Esophagus muscularis mucosa (tissue), 4 donors: ENCODE measurements around the gene GRID1. TPM values are rescaled to one million over a fixed set of nuclear protein-coding genes. Genes with fewer than 3 reads are reported as not detected.

ENCODE experiments used
- DNase-seq: peaks from one replicate; pipeline ENCODE4 v3.0.0-alpha.2; 2017; ENCODE audit errors: extremely low spot score
- H3K27ac ChIP-seq, 4 donors: fragments of 200-600 bp; sonication (generic); replicated peaks in 1 of 4; 1 replicate in 3 of 4; 2 replicates in 1 of 4; pipeline ENCODE4 v1.5.1; 2016 to 2019; ENCODE audit warnings: mild to moderate bottlenecking in 1 of 4
- H3K27me3 ChIP-seq, 4 donors: fragments of 200-600 bp; sonication (generic); one replicate each; pipeline versions ENCODE4 v1.5.1 to v1.6.0; 2016 to 2019
- H3K36me3 ChIP-seq, 4 donors: fragments of 200-600 bp; sonication (generic); one replicate each; pipeline ENCODE4 v1.5.1; 2016 to 2019
- H3K4me1 ChIP-seq, 4 donors: fragments of 200-600 bp; sonication (generic); one replicate each; pipeline ENCODE4 v1.5.1; 2016 to 2019
- H3K4me3 ChIP-seq, 4 donors: fragments of 200-600 bp; sonication (generic); 1 replicate in 2 of 4; 2 replicates in 2 of 4; pipeline ENCODE4 v1.5.1; 2016 to 2019; ENCODE audit warnings: mild to moderate bottlenecking in 4 of 4, moderate library complexity in 1 of 4
- H3K9me3 ChIP-seq, 4 donors: fragments of 200-600 bp; sonication (generic); 1 replicate in 3 of 4; 2 replicates in 1 of 4; pipeline ENCODE4 v1.5.1; 2016 to 2019
- CTCF ChIP-seq, 3 experiments: fragments of 200-600 bp in 2 of 3; fragments of 450-650 bp in 1 of 3; sonication (generic) in 2 of 3; IDR thresholded peaks; one replicate each; pipeline ENCODE4 v1.5.1; 2017 to 2019; ENCODE audit warnings: antibody characterized with exemption in 3 of 3, mild to moderate bottlenecking in 2 of 3, moderate library complexity in 1 of 3
- EP300 ChIP-seq: sonication (generic); formaldehyde crosslinking; IDR thresholded peaks from one replicate; pipeline ENCODE4 v1.6.1; 2017; ENCODE audit warnings: antibody characterized with exemption
- POLR2A ChIP-seq: fragments of 450-650 bp; IDR thresholded peaks from one replicate; pipeline ENCODE4 v1.6.1; 2017; ENCODE audit warnings: antibody characterized with exemption, moderate library complexity, mild to moderate bottlenecking, low read depth
- POLR2AphosphoS5 ChIP-seq, 2 donors: sonication (generic); formaldehyde crosslinking; IDR thresholded peaks; one replicate each; pipeline ENCODE4 v1.6.1; 2017; ENCODE audit warnings: antibody characterized with exemption in 2 of 2
- WGBS: methylation state at CpG from one replicate; pipeline ENCODE4 v1.1.5; 2018; 5-methylcytosine and 5-hydroxymethylcytosine counted together
- intact Hi-C: fragments of 100-400 bp; cut with DNase I; formaldehyde crosslinking; loops from one replicate; pipeline ENCODE4 v1.15.1; 2023
- total RNA-seq, 4 donors: library from RNA; depleted of rRNA; stranded (reverse); fragments of >200 nt; gene quantifications; one replicate each; pipeline versions ENCODE4 v1.1.0 to v1.2.1, GENCODE V29; 2016

GRID1 gene
- total RNA-seq, 4 donors from 2014 or later: under 0.01 to 1.3 (median 1.1) TPM

GRCh38 chr10:86051586-86051985 is 315.0 kb downstream of the GRID1 start:
- 95% methylated on average over 3 of the region's 3 CpGs for WGBS
- Histone ChIP-seq H3K4me1 (no peaks in the 10 kb centered on the region), H3K4me3 (no peak overlapping the region), H3K36me3 (no peaks in the 10 kb centered on the region), H3K27me3 (peaks cover 0 to 2% (median 0%) of the 10 kb centered on the region in 4 donors), H3K9me3 (peaks cover 0 to 6% (median 0%) of the 10 kb centered on the region in 4 donors), H3K27ac (no peak overlapping the region)
- no peak for DNase-seq
- intact Hi-C loops: no loop called here
- no peak for TF ChIP-seq POLR2AphosphoS5 (IDR thresholded peaks at IDR 0.05)
- TF ChIP-seq CTCF (IDR thresholded peaks at IDR 0.05): no peak
- no peak for TF ChIP-seq EP300
- TF ChIP-seq POLR2A: no peak

- no peak for TF ChIP-seq CTCF (IDR thresholded peaks at IDR 0.05)
- TF ChIP-seq POLR2AphosphoS5 (IDR thresholded peaks at IDR 0.05): no peak
- TF ChIP-seq POLR2A: no peak
- DNase-seq: no peak
- no peak overlapping the region for H3K27ac ChIP-seq
- H3K4me3 ChIP-seq: no peak overlapping the region
- H3K36me3 ChIP-seq: no peaks in the 10 kb centered on the region
- intact Hi-C loops: no loop called here
- H3K4me1 ChIP-seq: no peaks in the 10 kb centered on the region
- no peaks in the 10 kb centered on the region for H3K27me3 ChIP-seq
- WGBS: 94% methylated on average over 4 of the region's 4 CpGs
- peaks cover 0 to 6% (median 0%) of the 10 kb centered on the region in 4 donors for H3K9me3 ChIP-seq
Observed at GRCh38 chr10:86049442-86049841, 317.2 kb downstream of the GRID1 start.

DNA sequence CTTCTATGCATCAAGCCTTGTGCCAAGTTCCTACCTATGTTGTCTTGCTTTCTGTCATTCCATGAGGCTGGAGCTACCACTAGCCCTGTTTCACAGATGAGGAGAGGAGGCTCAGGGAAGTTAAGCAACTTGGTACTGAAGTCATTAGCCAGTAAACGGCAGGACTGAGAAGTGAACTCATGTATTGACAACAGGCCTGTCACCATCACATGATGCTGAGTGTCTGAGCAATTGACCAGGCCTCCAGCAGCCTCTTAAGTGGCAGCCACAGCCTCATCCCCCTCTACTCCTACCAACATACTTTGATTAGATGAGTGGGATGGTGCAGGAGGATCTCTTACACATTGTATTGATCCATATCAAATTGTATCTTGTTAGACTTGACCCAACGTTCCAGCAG is 317.6 kb downstream of the GRID1 start:
- no peaks in the 10 kb centered on the region for H3K4me1 ChIP-seq
- no peaks in the 10 kb centered on the region for H3K27me3 ChIP-seq
- no peak overlapping the region for H3K27ac ChIP-seq
- DNase-seq: no peak
- peaks cover 0 to 6% (median 0%) of the 10 kb centered on the region in 4 donors for H3K9me3 ChIP-seq
- intact Hi-C loops: no loop called here
- no peak overlapping the region for H3K4me3 ChIP-seq
- no peaks in the 10 kb centered on the region for H3K36me3 ChIP-seq
- no peak for TF ChIP-seq POLR2AphosphoS5 (IDR thresholded peaks at IDR 0.05)
- no peak for TF ChIP-seq POLR2A
- no peak for TF ChIP-seq EP300
- TF ChIP-seq CTCF (IDR thresholded peaks at IDR 0.05): no peak
- 82% methylated on average over 2 of the region's 2 CpGs for WGBS

DNA sequence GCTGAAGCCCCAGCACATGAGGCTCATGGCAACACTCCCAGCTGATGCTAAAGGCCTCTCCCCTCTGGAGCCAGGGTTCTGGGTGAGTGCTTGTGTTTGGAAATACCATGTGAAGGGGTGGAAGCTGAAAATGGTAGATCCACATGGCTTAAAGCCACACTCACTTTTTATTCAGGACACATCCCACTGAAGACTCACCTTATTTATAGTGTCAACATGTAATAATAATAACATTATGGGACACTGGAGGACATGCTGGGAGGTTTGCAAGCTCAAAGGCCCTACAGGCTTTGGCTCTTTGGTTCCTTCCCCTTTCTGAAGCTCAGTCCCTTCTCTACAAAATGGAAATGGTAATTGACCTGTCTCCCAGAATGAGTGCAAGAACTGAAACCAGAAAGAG is 318.0 kb downstream of the GRID1 start:
- H3K4me1 ChIP-seq: no peaks in the 10 kb centered on the region
- DNase-seq: no peak
- intact Hi-C loops: no loop called here
- H3K9me3 ChIP-seq: peaks cover 0 to 6% (median 0%) of the 10 kb centered on the region in 4 donors
- H3K4me3 ChIP-seq: no peak overlapping the region
- TF ChIP-seq CTCF (IDR thresholded peaks at IDR 0.05) (no peak), POLR2AphosphoS5 (IDR thresholded peaks at IDR 0.05) (no peak), POLR2A (no peak), EP300 (no peak)
- no peaks in the 10 kb centered on the region for H3K36me3 ChIP-seq
- H3K27me3 ChIP-seq: no peaks in the 10 kb centered on the region
- H3K27ac ChIP-seq: no peak overlapping the region

GRCh38 chr10:86047588-86047987 is 319.0 kb downstream of the GRID1 start:
- H3K27me3 ChIP-seq: no peaks in the 10 kb centered on the region
- H3K36me3 ChIP-seq: no peaks in the 10 kb centered on the region
- H3K9me3 ChIP-seq: peaks cover 0 to 6% (median 0%) of the 10 kb centered on the region in 4 donors
- intact Hi-C loops: no loop called here
- 79% methylated on average over 7 of the region's 7 CpGs for WGBS
- DNase-seq: no peak
- no peak overlapping the region for H3K4me3 ChIP-seq
- H3K4me1 ChIP-seq: no peaks in the 10 kb centered on the region
- H3K27ac ChIP-seq: no peak overlapping the region
- TF ChIP-seq POLR2A: no peak
- no peak for TF ChIP-seq CTCF (IDR thresholded peaks at IDR 0.05)
- TF ChIP-seq POLR2AphosphoS5 (IDR thresholded peaks at IDR 0.05): no peak
- TF ChIP-seq EP300: no peak
